Spleen (tissue), 11 donors: ENCODE measurements around the gene LRATD1. TPM values are rescaled to one million over a fixed set of nuclear protein-coding genes. Genes with fewer than 3 reads are reported as not detected.

Source experiments
- DNase-seq: peaks from one replicate; pipeline ENCODE4 v3.0.0-alpha.2; 2020
- H3K27ac ChIP-seq, 8 donors: fragments of 200-600 bp; sonication (generic) in 7 of 8; 1 replicate in 4 of 8; 2 replicates in 4 of 8; pipeline versions ENCODE4 v1.5.0 to v1.8.0; 2016 to 2021; ENCODE audit warnings: inconsistent platforms in 4 of 8, mild to moderate bottlenecking in 4 of 8, moderate library complexity in 1 of 8
- H3K27me3 ChIP-seq, 7 donors: fragments of 200-600 bp; sonication (generic) in 6 of 7; replicated peaks in 1 of 7; 1 replicate in 4 of 7; 2 replicates in 3 of 7; pipeline versions ENCODE4 v1.5.0 to v1.8.0; 2016 to 2021; ENCODE audit warnings: inconsistent platforms in 3 of 7, mild to moderate bottlenecking in 1 of 7
- H3K36me3 ChIP-seq, 6 donors: fragments of 200-600 bp; sonication (generic) in 5 of 6; 1 replicate in 4 of 6; 2 replicates in 2 of 6; pipeline versions ENCODE4 v1.5.0 to v1.8.0; 2016 to 2021; ENCODE audit warnings: inconsistent platforms in 2 of 6
- H3K4me1 ChIP-seq, 6 donors: fragments of 200-600 bp; sonication (generic) in 5 of 6; 1 replicate in 3 of 6; 2 replicates in 3 of 6; pipeline versions ENCODE4 v1.5.0 to v1.8.0; 2016 to 2021; ENCODE audit warnings: inconsistent platforms in 3 of 6
- H3K4me3 ChIP-seq, 8 donors: fragments of 200-600 bp; sonication (generic) in 7 of 8; 1 replicate in 4 of 8; 2 replicates in 4 of 8; pipeline versions ENCODE4 v1.5.0 to v1.8.0; 2016 to 2021; ENCODE audit warnings: inconsistent platforms in 4 of 8, mild to moderate bottlenecking in 4 of 8, moderate library complexity in 2 of 8
- H3K9me3 ChIP-seq, 8 donors: fragments of 200-600 bp; sonication (generic) in 7 of 8; 1 replicate in 4 of 8; 2 replicates in 4 of 8; pipeline versions ENCODE4 v1.5.0 to v1.8.0; 2016 to 2021; ENCODE audit warnings: inconsistent platforms in 4 of 8
- POLR2A ChIP-seq, 3 donors: fragments of 450-650 bp; IDR thresholded peaks; one replicate each; pipeline ENCODE4 v1.5.1; 2017; ENCODE audit warnings: antibody characterized with exemption in 3 of 3, mild to moderate bottlenecking in 1 of 3
- POLR2AphosphoS5 ChIP-seq, 3 donors: sonication (generic); formaldehyde crosslinking; IDR thresholded peaks; one replicate each; pipeline ENCODE4 v1.5.1; 2017; ENCODE audit warnings: antibody characterized with exemption in 3 of 3
- WGBS, 5 donors: extraction: QIAGEN DNeasy Blood & Tissue Kit in 3 of 5; methylation state at CpG; one replicate each; pipeline versions ENCODE4 v1.1.5 to v1.1.7; 2013 to 2018; 5-methylcytosine and 5-hydroxymethylcytosine counted together
- intact Hi-C: fragments of 100-400 bp; cut with DNase I; formaldehyde crosslinking; loops from one replicate; pipeline ENCODE4 v1.15.0; 2023; ENCODE audit warnings: low total_unique reads
- polyA plus RNA-seq, 3 donors: library from polyadenylated mRNA; stranded (reverse); fragments of 200-250 nt; gene quantifications; one replicate each; pipeline ENCODE4 v1.2.1, GENCODE V29; 2013
- total RNA-seq, 7 donors: library from RNA; depleted of rRNA in 3 of 7; stranded (reverse); fragments of >200 nt in 3 of 7; fragmentation: NEBNext Ultra II Directional in 4 of 7; extraction: Animal tissue kit (Norgen Biotek cat#: 25700) in 4 of 7; gene quantifications; one replicate each; pipeline versions ENCODE4 v1.1.0 to v1.2.1, GENCODE V29; 2016 to 2021
- TF ChIP-seq, protein P1 (sequence below), 11 experiments: fragments of 200-600 bp in 7 of 11; fragments of 450-650 bp in 4 of 11; sonication (generic) in 4 of 11; IDR thresholded peaks in 8 of 11; conservative IDR thresholded peaks in 3 of 11; 1 replicate in 7 of 11; 2 replicates in 4 of 11; pipeline versions ENCODE4 v1.4.0 to v1.8.0; 2016 to 2021; ENCODE audit warnings: antibody characterized with exemption in 11 of 11, inconsistent platforms in 4 of 11, mild to moderate bottlenecking in 1 of 11
- donor health status: healthy with polysubstance abuse.
- donor health status: DM: no; HTN: no; CAD: no; lungs with moderate emphysema.
- donor health status: DM: no; HTN: no; CAD: no.
- donor health status: Bipolar disorder and iron deficiency.
- donor health status: healthy.
- donor health status: DM: no; HTN: no; CAD: no.
- donor health status: DM: yes; HTN: yes; CAD: no.

LRATD1 gene
- total and polyA plus RNA-seq, 10 donors, result 0.13 to 1.1 (median 0.31) TPM

DNA sequence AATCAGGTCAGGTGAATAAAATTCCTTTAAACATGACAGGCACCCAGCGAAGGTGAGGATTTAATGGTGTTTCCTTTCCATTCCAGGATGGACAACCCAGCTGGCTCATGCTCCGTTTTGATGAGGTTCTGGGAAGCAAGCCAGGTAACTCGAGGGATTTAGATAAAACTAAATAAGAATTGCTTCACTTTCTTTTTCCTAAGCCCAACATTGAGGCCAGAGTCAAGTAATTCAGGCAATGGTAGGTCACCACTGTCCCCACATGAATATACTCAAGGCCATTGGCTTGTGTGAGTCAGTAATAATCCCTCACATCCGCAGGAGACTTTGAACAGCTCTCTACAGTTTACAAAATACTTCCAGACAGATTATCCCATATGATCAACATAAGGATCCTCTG, 16.2 kb upstream of the LRATD1 start:
- Histone ChIP-seq H3K27me3 (no peaks in the 10 kb centered on the region), H3K27ac (no peak overlapping the region), H3K36me3 (no peaks in the 10 kb centered on the region), H3K9me3 (no peaks in the 10 kb centered on the region), H3K4me3 (no peak overlapping the region), H3K4me1 (no peaks in the 10 kb centered on the region)
- no peak for TF ChIP-seq POLR2A (IDR thresholded peaks at IDR 0.05)
- TF ChIP-seq, protein P1, sequence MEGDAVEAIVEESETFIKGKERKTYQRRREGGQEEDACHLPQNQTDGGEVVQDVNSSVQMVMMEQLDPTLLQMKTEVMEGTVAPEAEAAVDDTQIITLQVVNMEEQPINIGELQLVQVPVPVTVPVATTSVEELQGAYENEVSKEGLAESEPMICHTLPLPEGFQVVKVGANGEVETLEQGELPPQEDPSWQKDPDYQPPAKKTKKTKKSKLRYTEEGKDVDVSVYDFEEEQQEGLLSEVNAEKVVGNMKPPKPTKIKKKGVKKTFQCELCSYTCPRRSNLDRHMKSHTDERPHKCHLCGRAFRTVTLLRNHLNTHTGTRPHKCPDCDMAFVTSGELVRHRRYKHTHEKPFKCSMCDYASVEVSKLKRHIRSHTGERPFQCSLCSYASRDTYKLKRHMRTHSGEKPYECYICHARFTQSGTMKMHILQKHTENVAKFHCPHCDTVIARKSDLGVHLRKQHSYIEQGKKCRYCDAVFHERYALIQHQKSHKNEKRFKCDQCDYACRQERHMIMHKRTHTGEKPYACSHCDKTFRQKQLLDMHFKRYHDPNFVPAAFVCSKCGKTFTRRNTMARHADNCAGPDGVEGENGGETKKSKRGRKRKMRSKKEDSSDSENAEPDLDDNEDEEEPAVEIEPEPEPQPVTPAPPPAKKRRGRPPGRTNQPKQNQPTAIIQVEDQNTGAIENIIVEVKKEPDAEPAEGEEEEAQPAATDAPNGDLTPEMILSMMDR (IDR thresholded peaks at IDR 0.05 in 8 of 11, conservative IDR thresholded peaks at IDR 0.05 in 3 of 11), result no peak
- TF ChIP-seq POLR2AphosphoS5 (IDR thresholded peaks at IDR 0.05), result no peak
- 65 to 75% (median 67%) methylated on average over 4 of the region's 4 CpGs for WGBS, 5 donors
- no peak for DNase-seq
- intact Hi-C loops, result no loop called here

DNA sequence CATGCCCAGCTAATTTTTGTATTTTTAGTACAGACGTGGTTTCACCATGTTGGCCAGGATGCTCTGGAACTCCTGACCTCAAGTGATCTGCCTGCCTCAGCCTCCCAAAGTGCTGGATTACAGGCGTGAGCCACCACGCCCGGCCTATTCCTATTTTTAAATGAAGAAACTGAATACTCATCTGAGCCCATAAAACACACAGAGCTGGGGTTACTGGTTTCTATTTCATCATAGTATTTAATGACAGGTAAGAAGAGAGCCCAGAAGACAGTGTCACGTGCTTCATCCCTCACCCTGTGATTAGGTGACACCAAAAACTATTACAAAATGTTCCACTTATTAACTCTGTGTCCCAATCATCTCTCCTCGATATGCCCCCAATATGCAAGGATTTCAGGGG, 15.6 kb upstream of the LRATD1 start:
- H3K9me3 ChIP-seq, result no peaks in the 10 kb centered on the region

DNA sequence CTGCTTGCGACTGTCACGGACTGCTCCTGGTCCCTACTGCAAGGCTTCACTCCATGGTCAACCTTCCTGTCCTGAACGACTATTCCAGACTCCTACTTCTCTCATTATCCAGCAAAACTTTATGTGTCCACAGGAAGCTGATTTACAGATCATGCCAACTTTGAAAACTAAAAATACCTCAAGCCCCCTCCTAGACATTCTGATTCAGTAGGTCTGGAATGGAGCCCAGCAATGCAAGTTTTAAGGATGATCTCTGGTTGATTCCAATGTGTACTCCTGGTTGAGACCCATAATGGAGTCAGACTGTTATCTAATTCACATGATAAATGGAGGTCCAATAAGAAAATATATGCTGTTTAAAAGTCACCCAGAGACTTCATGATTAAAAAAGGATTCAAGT, 13.1 kb upstream of the LRATD1 start:
- intact Hi-C loops, result no loop called here
- Histone ChIP-seq H3K4me3 (no peak overlapping the region), H3K4me1 (no peaks in the 10 kb centered on the region), H3K27ac (no peak overlapping the region), H3K36me3 (no peaks in the 10 kb centered on the region), H3K27me3 (no peaks in the 10 kb centered on the region), H3K9me3 (no peaks in the 10 kb centered on the region)
- no peak for TF ChIP-seq POLR2AphosphoS5 (IDR thresholded peaks at IDR 0.05)
- TF ChIP-seq POLR2A (IDR thresholded peaks at IDR 0.05), result no peak
- TF ChIP-seq, protein P1 (IDR thresholded peaks at IDR 0.05 in 8 of 11, conservative IDR thresholded peaks at IDR 0.05 in 3 of 11), result no peak
- WGBS, 5 donors, result 68 to 77% (median 72%) methylated on average over 3 of the region's 3 CpGs
- DNase-seq, result no peak

More for the DNA sequence above, 15.6 kb upstream of the LRATD1 start:
- DNase-seq, result no peak
- H3K4me3 ChIP-seq, result no peak overlapping the region
- H3K27ac ChIP-seq, result no peak overlapping the region
- TF ChIP-seq POLR2A (IDR thresholded peaks at IDR 0.05), result no peak
- no peak for TF ChIP-seq POLR2AphosphoS5 (IDR thresholded peaks at IDR 0.05)
- TF ChIP-seq, protein P1 (IDR thresholded peaks at IDR 0.05 in 8 of 11, conservative IDR thresholded peaks at IDR 0.05 in 3 of 11), result no peak
- H3K4me1 ChIP-seq, result no peaks in the 10 kb centered on the region
- H3K27me3 ChIP-seq, result no peaks in the 10 kb centered on the region
- 83 to 87% (median 84%) methylated on average over 6 of the region's 6 CpGs for WGBS, 5 donors
- intact Hi-C loops, result no loop called here
- no peaks in the 10 kb centered on the region for H3K36me3 ChIP-seq

DNA sequence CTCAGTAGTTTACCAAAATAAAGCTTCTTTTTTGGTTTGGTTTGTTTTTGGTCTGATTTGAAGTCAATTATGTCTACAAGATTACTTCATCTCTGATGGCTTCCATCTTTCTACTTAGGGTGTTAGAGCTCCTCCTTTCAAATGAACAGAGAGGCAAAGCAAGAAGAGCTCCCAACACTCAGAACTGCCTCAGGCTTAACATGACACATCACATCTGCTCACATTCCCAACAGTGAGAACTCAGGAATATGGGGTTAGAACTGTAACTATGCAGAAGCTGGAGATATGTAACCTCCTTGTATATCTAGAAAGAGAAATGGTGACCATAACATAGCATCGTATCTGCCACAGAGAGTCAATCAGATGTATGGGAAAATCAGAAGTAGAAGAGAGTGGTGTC, 11.4 kb upstream of the LRATD1 start:
- H3K27ac ChIP-seq, result no peak overlapping the region
- peaks cover 0 to 6% (median 0%) of the 10 kb centered on the region in 7 donors for H3K27me3 ChIP-seq
- no peak for TF ChIP-seq POLR2A (IDR thresholded peaks at IDR 0.05)
- TF ChIP-seq, protein P1 (IDR thresholded peaks at IDR 0.05 in 8 of 11, conservative IDR thresholded peaks at IDR 0.05 in 3 of 11), result no peak
- TF ChIP-seq POLR2AphosphoS5 (IDR thresholded peaks at IDR 0.05), result no peak
- H3K4me1 ChIP-seq, result no peaks in the 10 kb centered on the region
- WGBS, 5 donors, result 70 to 95% (median 84%) methylated on average over 1 of the region's 1 CpG
- H3K36me3 ChIP-seq, result no peaks in the 10 kb centered on the region
- H3K9me3 ChIP-seq, result no peaks in the 10 kb centered on the region
- intact Hi-C loops, result no loop called here
- no peak for DNase-seq
- no peak overlapping the region for H3K4me3 ChIP-seq
